GM23248 (cell line): Measurements from ENCODE around the gene EGFR. TPM values are rescaled to one million over a fixed set of nuclear protein-coding genes. Genes with fewer than 3 reads are reported as not detected.

Source experiments
- DNase-seq: peaks from one replicate; pipeline ENCODE4 v3.0.0-alpha.2; 2015
- H2AFZ ChIP-seq: fragments of 200-600 bp; sonication (generic); 2 replicates; pipeline ENCODE4 v1.6.1; 2016; ENCODE audit warnings: antibody characterized with exemption
- H3F3A ChIP-seq: fragments of 200-600 bp; sonication (generic); 2 replicates; pipeline ENCODE4 v1.6.1; 2016; ENCODE audit warnings: mild to moderate bottlenecking, antibody characterized with exemption, mixed run types; ENCODE audit not compliant: insufficient read depth
- H3K27ac ChIP-seq: fragments of 200-600 bp; sonication (generic); 2 replicates; pipeline ENCODE4 v1.5.1; 2016; ENCODE audit warnings: mild to moderate bottlenecking
- H3K27me3 ChIP-seq: fragments of 200-600 bp; sonication (generic); replicated peaks from 2 replicates; pipeline ENCODE4 v1.6.1; 2016; ENCODE audit warnings: mild to moderate bottlenecking; ENCODE audit not compliant: insufficient read depth
- H3K36me3 ChIP-seq: fragments of 200-600 bp; sonication (generic); 2 replicates; pipeline ENCODE4 v1.6.1; 2016; ENCODE audit warnings: low read depth, mild to moderate bottlenecking
- H3K4me1 ChIP-seq: fragments of 200-600 bp; sonication (generic); 2 replicates; pipeline ENCODE4 v1.6.1; 2016; ENCODE audit warnings: mild to moderate bottlenecking; ENCODE audit not compliant: insufficient read depth
- H3K4me2 ChIP-seq: fragments of 200-600 bp; sonication (generic); one replicate; pipeline ENCODE4 v1.6.1; 2016; ENCODE audit warnings: mild to moderate bottlenecking; ENCODE audit not compliant: unreplicated experiment
- H3K4me3 ChIP-seq: fragments of 200-600 bp; sonication (generic); 2 replicates; pipeline ENCODE4 v1.5.1; 2016; ENCODE audit warnings: mild to moderate bottlenecking
- H3K79me2 ChIP-seq: fragments of 200-600 bp; sonication (generic); 2 replicates; pipeline ENCODE4 v1.6.1; 2016; ENCODE audit warnings: mild to moderate bottlenecking; ENCODE audit not compliant: insufficient read depth
- H3K9ac ChIP-seq: fragments of 200-600 bp; sonication (generic); 2 replicates; pipeline ENCODE4 v1.6.1; 2016; ENCODE audit warnings: mild to moderate bottlenecking
- H3K9me2 ChIP-seq: fragments of 200-600 bp; sonication (generic); 2 replicates; pipeline ENCODE4 v1.6.1; 2016; ENCODE audit warnings: mixed run types, mild to moderate bottlenecking, moderate library complexity; ENCODE audit not compliant: insufficient read depth
- H3K9me3 ChIP-seq: fragments of 200-600 bp; sonication (generic); one replicate; pipeline ENCODE4 v1.6.1; 2017; ENCODE audit warnings: low read depth
- H4K20me1 ChIP-seq: fragments of 200-600 bp; sonication (generic); 2 replicates; pipeline ENCODE4 v1.6.0; 2016; ENCODE audit not compliant: insufficient read depth
- EZH2 ChIP-seq: fragments of 200-600 bp; sonication (generic); IDR thresholded peaks from 2 replicates; pipeline ENCODE4 v1.6.1; 2018; ENCODE audit warnings: antibody characterized with exemption, mild to moderate bottlenecking; ENCODE audit not compliant: insufficient read depth, poor library complexity, severe bottlenecking
- EZH2phosphoT487 ChIP-seq: fragments of 200-600 bp; sonication (generic); IDR thresholded peaks from 2 replicates; pipeline ENCODE4 v1.6.1; 2018; ENCODE audit warnings: antibody characterized with exemption, moderate library complexity, mild to moderate bottlenecking, low read depth; ENCODE audit not compliant: insufficient read depth
- WGBS, 2 experiments: methylation state at CpG; one replicate each; pipeline ENCODE4 v1.1.6; 2015 to 2017; ENCODE audit warnings: low lambda C conversion rate in 2 of 2, low coverage in 1 of 2; ENCODE audit errors: missing lambda C conversion rate in 2 of 2; 5-methylcytosine and 5-hydroxymethylcytosine counted together
- in situ Hi-C: fragments of 300-500 bp; cut with MboI; formaldehyde crosslinking; loops from 2 replicates; pipeline ENCODE4 v1.15.0; 2020
- polyA plus RNA-seq: library from polyadenylated mRNA; unstranded; fragments of >200 nt; fragmentation: Nextera tagmentation; extraction: Ambion mirVana; gene quantifications from 2 replicates; pipeline ENCODE4 v1.2.1, GENCODE V29; 2016
- total RNA-seq: library from RNA; depleted of rRNA; stranded (reverse); fragments of >200 nt; shearing (Covaris generic); gene quantifications from 2 replicates; pipeline ENCODE4 v1.2.3, GENCODE V29; 2014

Gene EGFR
- total and polyA plus RNA-seq, 2 experiments from 2014 or later: 48.7 to 53.5 TPM

DNA sequence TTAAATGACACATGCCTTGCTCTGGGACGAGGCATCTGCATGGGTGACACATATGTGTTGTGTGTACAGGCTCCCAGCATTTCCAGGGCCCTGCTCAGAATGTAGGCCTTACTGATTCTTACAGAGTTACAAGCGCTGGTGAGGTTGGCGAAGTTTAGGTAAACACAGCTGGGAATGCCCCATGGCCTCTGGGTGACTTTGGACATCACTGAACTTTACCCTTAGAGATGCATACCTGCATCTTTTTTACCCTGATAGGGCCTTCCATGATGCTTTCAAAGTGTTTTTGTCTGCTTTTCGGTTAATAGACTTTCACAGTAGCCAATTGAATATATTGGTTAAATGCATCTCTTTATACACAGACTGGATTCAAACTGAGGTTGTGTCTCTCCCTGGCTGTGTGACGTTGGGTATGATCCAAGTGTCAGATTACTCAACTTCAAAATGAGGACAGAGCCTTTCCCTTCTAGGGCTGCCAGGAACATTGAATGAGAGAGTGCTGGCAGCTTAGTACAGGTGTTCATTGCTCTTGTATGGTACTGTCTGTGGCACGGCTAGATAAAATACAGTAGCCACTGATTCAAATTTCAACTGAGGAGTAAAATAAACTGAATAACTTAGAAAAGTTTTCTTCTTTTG is 29.5 kb downstream of the EGFR start:
- Histone ChIP-seq H3K4me3 (no peak overlapping the region), H3K9me3 (no peaks in the 10 kb centered on the region), H3F3A (peaks cover 26% of the 10 kb centered on the region), H3K27me3 (no peaks in the 10 kb centered on the region), H3K4me2 (peak overlapping the region; percentile 22), H4K20me1 (no peaks in the 10 kb centered on the region), H3K79me2 (peaks cover 100% of the 10 kb centered on the region), H3K27ac (0 out of 2 replicates have a peak overlapping the region, but pooled peaks have one; percentile 3), H2AFZ (no peak overlapping the region), H3K9ac (no peak overlapping the region), H3K9me2 (no peaks in the 10 kb centered on the region), H3K4me1 (peaks cover 39% of the 10 kb centered on the region), H3K36me3 (peaks cover 4% of the 10 kb centered on the region; the same call in 1 of the 2 replicates)
- whole genome bisulfite sequencing, 2 experiments: 59 to 65% methylated on average over 6 of the region's 6 CpGs
- in situ Hi-C loops: no loop called here
- TF ChIP-seq EZH2phosphoT487 (no peak), EZH2 (no peak)
- DNase-seq: no peak

DNA sequence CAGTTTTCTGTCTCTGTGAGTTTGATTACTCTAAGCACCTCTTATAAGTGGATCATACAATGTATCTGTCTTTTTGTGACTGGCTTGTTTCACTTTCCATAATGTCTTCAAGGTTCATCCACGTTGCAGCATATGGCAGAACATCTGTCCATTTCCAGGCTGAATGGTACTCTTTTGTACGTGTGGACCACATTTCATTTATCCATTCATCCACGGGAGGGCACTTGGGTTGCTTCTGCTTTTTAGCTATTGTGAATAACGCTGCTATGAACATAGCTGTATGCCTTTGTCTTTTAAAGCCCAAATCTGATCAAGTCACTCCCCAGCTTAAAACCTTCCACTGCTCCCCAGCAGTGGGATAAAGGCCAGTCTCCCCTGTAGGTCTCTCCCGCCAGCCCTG is 31.5 kb downstream of the EGFR start:
- Histone ChIP-seq H3F3A (peaks cover 35% of the 10 kb centered on the region), H3K9me3 (no peaks in the 10 kb centered on the region), H3K4me1 (peaks cover 47% of the 10 kb centered on the region), H3K27me3 (no peaks in the 10 kb centered on the region), H3K4me2 (no peak overlapping the region), H3K9me2 (no peaks in the 10 kb centered on the region), H2AFZ (no peak overlapping the region), H3K27ac (no peak overlapping the region), H3K36me3 (no peaks in the 10 kb centered on the region), H4K20me1 (no peaks in the 10 kb centered on the region), H3K4me3 (no peak overlapping the region), H3K79me2 (peaks cover 98% of the 10 kb centered on the region), H3K9ac (no peak overlapping the region)
- no peak for TF ChIP-seq EZH2phosphoT487
- no peak for TF ChIP-seq EZH2
- no peak for DNase-seq
- WGBS, 2 experiments: 83 to 86% methylated on average over 5 of the region's 5 CpGs
- in situ Hi-C loops: no loop called here

DNA sequence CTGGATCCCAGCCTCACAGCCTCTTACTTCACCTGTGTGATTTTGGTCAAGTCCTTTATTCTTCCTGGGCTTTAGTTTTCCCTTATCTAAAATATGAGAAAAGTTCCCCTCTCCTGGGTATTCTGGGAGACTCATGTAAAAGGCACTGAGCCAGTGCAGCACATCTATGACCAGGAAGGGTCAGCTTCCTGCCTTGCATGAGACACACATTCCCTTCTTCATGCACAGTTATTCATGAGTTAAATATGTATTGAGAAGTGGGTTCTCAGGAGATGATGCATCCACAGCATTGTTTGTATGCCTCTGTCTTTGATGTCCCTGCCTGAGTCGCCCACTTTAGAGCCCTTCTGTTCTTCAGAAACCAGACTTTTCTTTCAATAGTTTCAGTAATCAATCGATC is 33.3 kb downstream of the EGFR start:
- Histone ChIP-seq H3K27ac (peak overlapping the region; percentile 99), H3K4me1 (peaks cover 57% of the 10 kb centered on the region), H3K9me3 (no peaks in the 10 kb centered on the region), H3K79me2 (peaks cover 86% of the 10 kb centered on the region), H4K20me1 (no peaks in the 10 kb centered on the region), H2AFZ (no peak overlapping the region), H3K9me2 (no peaks in the 10 kb centered on the region), H3K4me2 (peak overlapping the region; percentile 49), H3K9ac (peak overlapping the region; percentile 77), H3K27me3 (no peaks in the 10 kb centered on the region), H3K36me3 (no peaks in the 10 kb centered on the region), H3K4me3 (no peak overlapping the region; the same call in 1 of the 2 replicates), H3F3A (peaks cover 47% of the 10 kb centered on the region)
- peak; percentile 92 for DNase-seq
- in situ Hi-C loops: no loop called here
- WGBS, 2 experiments: 2 to 5% methylated on average over 2 of the region's 2 CpGs
- TF ChIP-seq EZH2phosphoT487: no peak
- TF ChIP-seq EZH2: no peak

DNA sequence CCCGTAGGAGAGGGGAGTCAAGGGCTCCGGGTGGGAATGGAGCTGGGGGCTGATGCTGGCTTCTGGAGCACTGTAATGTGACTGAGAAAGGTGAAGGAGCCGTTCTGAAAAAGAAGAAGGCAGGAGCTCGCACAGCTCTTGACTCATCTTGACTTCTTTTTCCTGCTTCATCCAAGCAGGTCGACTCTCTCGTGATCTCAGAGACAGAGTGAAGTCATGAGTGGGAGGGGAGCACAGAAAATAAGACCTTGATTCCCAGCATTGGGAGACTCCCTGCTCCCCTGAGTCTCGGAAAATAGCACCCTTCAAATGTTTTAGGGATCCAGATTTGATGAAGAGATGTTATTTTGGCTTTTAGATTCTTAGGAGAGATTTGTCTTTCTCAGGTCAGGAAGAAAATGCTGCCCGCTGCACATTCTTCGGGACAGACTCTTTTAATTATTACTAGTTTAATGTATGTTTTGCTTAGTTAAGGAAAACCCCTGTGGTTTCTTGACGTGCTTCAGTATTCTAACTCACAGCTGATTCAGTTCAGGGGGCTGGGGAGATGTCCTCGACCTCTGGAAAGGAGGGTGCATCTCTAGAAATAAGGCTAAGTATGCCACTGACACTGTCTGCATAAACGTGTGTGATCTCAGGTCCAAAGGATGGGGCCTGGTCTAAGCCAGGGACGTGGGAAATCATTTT is 34.1 kb downstream of the EGFR start:
- H3K27me3 ChIP-seq: no peaks in the 10 kb centered on the region
- no peak overlapping the region; the same call in 1 of the 2 replicates for H3K4me3 ChIP-seq
- TF ChIP-seq EZH2phosphoT487 (no peak), EZH2 (no peak)
- no peaks in the 10 kb centered on the region for H3K9me3 ChIP-seq
- peaks cover 55% of the 10 kb centered on the region for H3F3A ChIP-seq
- no peaks in the 10 kb centered on the region for H4K20me1 ChIP-seq
- no peaks in the 10 kb centered on the region for H3K36me3 ChIP-seq
- peak overlapping the region; percentile 77 for H3K9ac ChIP-seq
- H2AFZ ChIP-seq: no peak overlapping the region
- H3K9me2 ChIP-seq: no peaks in the 10 kb centered on the region
- WGBS, 2 experiments: 32 to 35% methylated on average over 13 of the region's 13 CpGs
- peaks cover 84% of the 10 kb centered on the region for H3K79me2 ChIP-seq
- in situ Hi-C loops: no loop called here
- peaks cover 63% of the 10 kb centered on the region for H3K4me1 ChIP-seq
- H3K27ac ChIP-seq: peak overlapping the region; percentile 99
- DNase-seq: peak; percentile 87
- peak overlapping the region; percentile 49 for H3K4me2 ChIP-seq
